Stimulated activated CD8-positive, alpha-beta memory T cell treated with anti-CD3 and anti-CD28 coated beads, Interleukin-7, amount 100 ng/mL, for 1 hour (primary cell): ENCODE measurements around the gene GLYATL1.
"Not testable (repeated sequence)": the region's sequence is repeated elsewhere in the genome, so short reads cannot be mapped to it uniquely, and the experiment has no call there.

Experiments
- DNase-seq, 2 donors: peaks; one replicate each; pipeline ENCODE4 v3.0.0-alpha.2; 2020; ENCODE audit warnings: low read depth in 2 of 2

Gene GLYATL1

GRCh38 chr11:58998480-58999290 is 59.4 kb downstream of the GLYATL1 start:
- DNase-seq, result no peak

- no peak for DNase-seq
Measured at GRCh38 chr11:58999291-58999680, 60.0 kb downstream of the GLYATL1 start.

GRCh38 chr11:59000003-59000402 is 60.7 kb downstream of the GLYATL1 start:
- no peak for DNase-seq

- not testable (repeated sequence) for DNase-seq
Measured at GRCh38 chr11:59002006-59002405, 62.7 kb downstream of the GLYATL1 start.
